GM13976 (cell line): ENCODE data around the gene MPZL1.

Experiments
- DNase-seq: peaks from one replicate; pipeline ENCODE4 v3.0.0; 2012; ENCODE audit warnings: low spot score
- CTCF ChIP-seq: IDR thresholded peaks from 2 replicates; pipeline ENCODE4 v1.5.1; 2012; ENCODE audit warnings: borderline replicate concordance, mild to moderate bottlenecking; ENCODE audit not compliant: insufficient read depth; ENCODE audit errors: extremely low read depth, missing control alignments, control extremely low read depth
- in situ Hi-C: fragments of 300-500 bp; cut with MboI; formaldehyde crosslinking; loops from one replicate; pipeline ENCODE4 v1.12.0; 2022; ENCODE audit warnings: low sequenced_read_pairs, mixed read lengths, inconsistent platforms; ENCODE audit not compliant: unreplicated experiment

The MPZL1 gene

GRCh38 chr1:167721617-167722151, at the start of gene MPZL1:
Gene MPZL1 (plus strand): TSS chr1:167721982. CDS start chr1:167722152, 170 bp downstream.
- no peak for TF ChIP-seq CTCF
- in situ Hi-C loops, result no loop called here

GRCh38 chr1:167672831-167673230, 49.0 kb upstream of the MPZL1 start:
- no peak for TF ChIP-seq CTCF
- in situ Hi-C loops, result no loop called here
- no peak for DNase-seq

More at GRCh38 chr1:167721617-167722151, at the start of gene MPZL1:
- DNase-seq, result peak; percentile 98

GRCh38 chr1:167673265-167673664, 48.5 kb upstream of the MPZL1 start:
- in situ Hi-C loops, result no loop called here
- no peak for TF ChIP-seq CTCF
- DNase-seq, result no peak

- no peak for TF ChIP-seq CTCF
- no peak for DNase-seq
- in situ Hi-C loops, result no loop called here
Observed at GRCh38 chr1:167674156-167674555, 47.6 kb upstream of the MPZL1 start.

GRCh38 chr1:167675440-167675839, 46.3 kb upstream of the MPZL1 start:
- no peak for DNase-seq
- no peak for TF ChIP-seq CTCF
- in situ Hi-C loops, result no loop called here

- in situ Hi-C loops, result no loop called here
- no peak for TF ChIP-seq CTCF
- no peak for DNase-seq
Observed at GRCh38 chr1:167676205-167676915, 45.4 kb upstream of the MPZL1 start.
